PC-9 (cell line): Measurements from ENCODE around the gene KIAA0040. TPM values are rescaled to one million over a fixed set of nuclear protein-coding genes. Genes with fewer than 3 reads are reported as not detected.

ENCODE experiments used
- BruUV-seq: library from RNA; stranded (reverse); fragments of 400-500 nt; replicated peaks from 2 replicates; lab custom pipeline; 2021; lab: Mats Ljungman, UMichigan
- CTCF ChIA-PET: fragments of 300-600 bp; sonication (Branson Sonifier 250); formaldehyde crosslinking; loops from one replicate; lab custom pipeline; 2022; ENCODE audit warnings: antibody characterized with exemption; lab: Charles Lee
- POLR2A ChIA-PET: fragments of 300-600 bp; sonication (Branson Sonifier 250); formaldehyde crosslinking; loops from one replicate; lab custom pipeline; 2022; ENCODE audit warnings: antibody characterized with exemption; ENCODE audit not compliant: unreplicated experiment; lab: Charles Lee
- DNase-seq, 2 experiments: peaks; one replicate each; pipeline versions ENCODE4 v3.0.0 to v3.0.0-alpha.2; 2015 to 2022; ENCODE audit warnings: mixed read lengths in 1 of 2
- H2AFZ ChIP-seq: fragments of 200-600 bp; sonication (generic); 2 replicates; pipeline ENCODE4 v1.8.1; 2017; ENCODE audit warnings: antibody characterized with exemption
- H3F3A ChIP-seq: fragments of 200-600 bp; sonication (generic); 2 replicates; pipeline ENCODE4 v1.8.1; 2017; ENCODE audit warnings: antibody characterized with exemption, mild to moderate bottlenecking, low read depth; ENCODE audit not compliant: insufficient read depth
- H3K27ac ChIP-seq: fragments of 200-600 bp; sonication (generic); 2 replicates; pipeline ENCODE4 v1.6.1; 2016; ENCODE audit warnings: mixed run types
- H3K27me3 ChIP-seq: fragments of 200-600 bp; sonication (generic); 2 replicates; pipeline ENCODE4 v1.6.1; 2016; ENCODE audit warnings: low read depth, mixed run types; ENCODE audit not compliant: insufficient read depth
- H3K36me3 ChIP-seq: fragments of 200-600 bp; sonication (generic); 2 replicates; pipeline ENCODE4 v1.6.1; 2016; ENCODE audit warnings: low read depth, mixed run types
- H3K4me1 ChIP-seq: fragments of 200-600 bp; sonication (generic); replicated peaks from 2 replicates; pipeline ENCODE4 v1.6.1; 2016; ENCODE audit warnings: mixed run types; ENCODE audit not compliant: insufficient read depth
- H3K4me2 ChIP-seq: fragments of 200-600 bp; sonication (generic); 2 replicates; pipeline ENCODE4 v1.6.1; 2017; ENCODE audit warnings: mixed run types
- H3K4me3 ChIP-seq: fragments of 200-600 bp; sonication (generic); 2 replicates; pipeline ENCODE4 v1.6.1; 2016; ENCODE audit warnings: mixed run types
- H3K79me2 ChIP-seq: fragments of 200-600 bp; sonication (generic); 2 replicates; pipeline ENCODE4 v1.6.1; 2017; ENCODE audit warnings: low read depth, mixed run types
- H3K9me2 ChIP-seq: fragments of 200-600 bp; sonication (generic); 2 replicates; pipeline ENCODE4 v1.8.1; 2017; ENCODE audit warnings: mild to moderate bottlenecking; ENCODE audit not compliant: insufficient read depth
- H3K9me3 ChIP-seq: fragments of 200-600 bp; sonication (generic); 2 replicates; pipeline ENCODE4 v1.8.1; 2016; ENCODE audit warnings: low read depth; ENCODE audit not compliant: insufficient read depth
- H4K20me1 ChIP-seq: fragments of 200-600 bp; sonication (generic); 2 replicates; pipeline ENCODE4 v1.8.1; 2017; ENCODE audit not compliant: insufficient read depth
- EZH2 ChIP-seq: fragments of 200-600 bp; sonication (generic); IDR thresholded peaks from 2 replicates; pipeline ENCODE4 v1.8.0; 2017; ENCODE audit warnings: antibody characterized with exemption, low read depth
- intact Hi-C: fragments of 100-400 bp; cut with micrococcal nuclease; formaldehyde crosslinking; loops from one replicate; pipeline ENCODE4 v1.10.0; 2022; ENCODE audit not compliant: unreplicated experiment
- total RNA-seq: library from RNA; stranded (reverse); gene quantifications from 2 replicates; pipeline ENCODE4 v1.2.3, GENCODE V29; 2021
- TF ChIP-seq, protein P1 (sequence below): fragments of 200-600 bp; sonication (generic); conservative IDR thresholded peaks from 2 replicates; pipeline ENCODE4 v1.6.1; 2017; ENCODE audit warnings: mixed run types, antibody characterized with exemption, mild to moderate bottlenecking, moderate library complexity

The KIAA0040 gene
- total RNA-seq, 1 experiment from 2014 or later: 8.8 TPM

DNA sequence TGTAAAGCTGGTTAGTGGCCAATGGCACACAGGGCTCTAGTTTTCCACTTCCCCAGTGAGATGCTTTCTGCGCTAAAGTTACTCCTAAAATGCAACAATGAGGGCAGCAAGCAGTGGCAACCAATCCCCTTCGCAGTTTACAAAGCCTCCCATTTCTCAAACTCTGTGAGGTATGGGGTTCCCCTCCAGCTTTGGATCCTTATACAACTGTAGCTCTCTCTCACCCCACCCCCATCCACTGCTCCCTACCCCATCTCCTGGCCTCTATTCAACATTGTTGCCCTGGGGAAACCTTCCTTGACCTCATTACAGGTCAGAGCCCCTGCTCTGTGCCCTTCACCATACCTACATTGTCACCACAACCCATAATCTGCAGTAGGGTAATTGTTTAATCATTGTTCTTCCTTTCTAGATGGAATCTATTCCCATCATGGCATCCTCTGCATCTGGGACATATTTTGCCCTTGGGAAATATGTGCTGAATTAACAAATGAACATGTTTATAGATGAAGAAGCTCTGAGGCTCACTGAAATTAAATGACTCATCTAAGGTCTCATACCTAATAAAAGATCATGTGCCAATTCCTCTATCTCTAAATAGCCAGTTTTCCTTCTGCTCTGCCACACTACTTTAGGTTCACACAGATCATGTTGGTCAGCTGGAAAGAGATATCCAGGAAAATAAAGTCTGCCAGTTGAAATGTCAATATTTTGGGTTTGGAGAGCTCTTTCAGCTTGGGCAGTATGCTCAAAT lies 12.6 kb downstream of the KIAA0040 start:
- no peaks in the 10 kb centered on the region for H3F3A ChIP-seq
- BruUV-seq: no TSS peak
- no peaks in the 10 kb centered on the region for H3K79me2 ChIP-seq
- intact Hi-C loops: no loop called here
- H3K9me3 ChIP-seq: no peaks in the 10 kb centered on the region
- H3K27ac ChIP-seq: no peak overlapping the region
- no peaks in the 10 kb centered on the region for H3K27me3 ChIP-seq
- H3K9me2 ChIP-seq: no peaks in the 10 kb centered on the region
- CTCF ChIA-PET: interaction anchor here (0.6 kb wide), 1 partner anchor 432 kb away, joined by 6 read pairs; no protein-coding TSS in a partner anchor
- no peaks in the 10 kb centered on the region for H3K36me3 ChIP-seq
- no peak overlapping the region for H2AFZ ChIP-seq
- TF ChIP-seq EZH2: no peak
- TF ChIP-seq, protein P1, sequence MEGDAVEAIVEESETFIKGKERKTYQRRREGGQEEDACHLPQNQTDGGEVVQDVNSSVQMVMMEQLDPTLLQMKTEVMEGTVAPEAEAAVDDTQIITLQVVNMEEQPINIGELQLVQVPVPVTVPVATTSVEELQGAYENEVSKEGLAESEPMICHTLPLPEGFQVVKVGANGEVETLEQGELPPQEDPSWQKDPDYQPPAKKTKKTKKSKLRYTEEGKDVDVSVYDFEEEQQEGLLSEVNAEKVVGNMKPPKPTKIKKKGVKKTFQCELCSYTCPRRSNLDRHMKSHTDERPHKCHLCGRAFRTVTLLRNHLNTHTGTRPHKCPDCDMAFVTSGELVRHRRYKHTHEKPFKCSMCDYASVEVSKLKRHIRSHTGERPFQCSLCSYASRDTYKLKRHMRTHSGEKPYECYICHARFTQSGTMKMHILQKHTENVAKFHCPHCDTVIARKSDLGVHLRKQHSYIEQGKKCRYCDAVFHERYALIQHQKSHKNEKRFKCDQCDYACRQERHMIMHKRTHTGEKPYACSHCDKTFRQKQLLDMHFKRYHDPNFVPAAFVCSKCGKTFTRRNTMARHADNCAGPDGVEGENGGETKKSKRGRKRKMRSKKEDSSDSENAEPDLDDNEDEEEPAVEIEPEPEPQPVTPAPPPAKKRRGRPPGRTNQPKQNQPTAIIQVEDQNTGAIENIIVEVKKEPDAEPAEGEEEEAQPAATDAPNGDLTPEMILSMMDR: no peak
- H4K20me1 ChIP-seq: 0 out of 2 replicates have a peak, but pooled peaks cover 2% of the 10 kb centered on the region
- DNase-seq: no peak
- 0 out of 2 replicates have a peak, but pooled peaks cover 6% of the 10 kb centered on the region for H3K4me1 ChIP-seq
- POLR2A ChIA-PET: no interaction called here
- H3K4me2 ChIP-seq: no peak overlapping the region
- no peak overlapping the region for H3K4me3 ChIP-seq

DNA sequence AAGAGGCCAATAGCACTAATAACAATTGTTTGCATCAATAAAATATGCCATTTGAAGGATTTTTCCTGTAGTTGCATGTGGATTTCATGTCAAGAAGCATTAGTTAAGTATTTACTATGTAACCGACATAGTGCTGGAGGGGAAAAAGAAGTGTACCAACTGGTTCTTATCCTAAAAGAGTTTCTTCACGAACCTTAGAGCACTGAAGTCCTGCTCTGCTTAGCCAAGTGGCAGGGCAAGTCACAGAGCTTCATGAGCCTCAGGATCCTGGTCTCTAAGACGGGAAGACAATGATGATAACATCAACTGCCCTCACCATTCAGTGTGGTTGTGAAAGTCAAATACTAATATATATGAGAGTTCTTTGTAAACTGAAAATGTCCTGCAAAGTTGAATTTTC lies 14.1 kb downstream of the KIAA0040 start:
- Histone ChIP-seq H3K4me2 (no peak overlapping the region), H3K9me2 (no peaks in the 10 kb centered on the region), H3K4me1 (0 out of 2 replicates have a peak, but pooled peaks cover 6% of the 10 kb centered on the region), H3K79me2 (no peaks in the 10 kb centered on the region), H2AFZ (no peak overlapping the region), H3F3A (no peaks in the 10 kb centered on the region), H3K4me3 (no peak overlapping the region), H3K9me3 (no peaks in the 10 kb centered on the region), H3K27ac (no peak overlapping the region), H3K36me3 (no peaks in the 10 kb centered on the region), H3K27me3 (no peaks in the 10 kb centered on the region), H4K20me1 (0 out of 2 replicates have a peak, but pooled peaks cover 2% of the 10 kb centered on the region)
- intact Hi-C loops: no loop called here
- CTCF ChIA-PET: no interaction called here
- BruUV-seq: no TSS peak
- DNase-seq: no peak
- POLR2A ChIA-PET: no interaction called here
- no peak for TF ChIP-seq EZH2
- TF ChIP-seq, protein P1: no peak

DNA sequence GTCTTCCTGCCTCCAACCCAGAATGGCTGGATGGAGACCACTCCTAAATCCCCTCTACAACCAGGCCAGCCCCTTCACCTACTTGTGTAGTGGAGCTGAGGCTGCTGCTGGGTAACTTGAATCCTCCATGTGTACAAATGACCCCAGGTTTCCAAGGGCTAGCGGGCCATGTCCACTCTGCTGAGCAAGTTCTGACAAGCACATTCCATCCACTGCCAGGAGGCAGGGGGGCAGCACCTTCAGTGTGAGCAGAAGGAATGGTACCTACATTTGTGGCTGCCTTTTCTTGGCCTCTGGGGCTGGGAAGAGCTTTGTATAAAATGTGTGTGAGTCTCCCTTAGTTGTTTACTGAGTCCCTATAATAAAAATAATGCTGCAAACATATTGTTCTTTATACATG lies 14.5 kb downstream of the KIAA0040 start:
- Histone ChIP-seq H3F3A (no peaks in the 10 kb centered on the region), H3K9me3 (no peaks in the 10 kb centered on the region), H3K27ac (no peak overlapping the region), H3K79me2 (no peaks in the 10 kb centered on the region), H3K4me2 (no peak overlapping the region), H3K27me3 (no peaks in the 10 kb centered on the region), H3K4me3 (no peak overlapping the region), H3K4me1 (0 out of 2 replicates have a peak, but pooled peaks cover 6% of the 10 kb centered on the region), H3K9me2 (no peaks in the 10 kb centered on the region), H2AFZ (no peak overlapping the region), H3K36me3 (no peaks in the 10 kb centered on the region), H4K20me1 (0 out of 2 replicates have a peak, but pooled peaks cover 1% of the 10 kb centered on the region)
- TF ChIP-seq, protein P1: no peak
- TF ChIP-seq EZH2: no peak
- no peak for DNase-seq
- BruUV-seq: no TSS peak
- POLR2A ChIA-PET: no interaction called here
- CTCF ChIA-PET: no interaction called here
- intact Hi-C loops: no loop called here
